Osteoblast (primary cell): ENCODE data around the gene HMOX1. TPM values are rescaled to one million over a fixed set of nuclear protein-coding genes. Genes with fewer than 3 reads are reported as not detected.
"Not testable (repeated sequence)": the region's sequence is repeated elsewhere in the genome, so short reads cannot be mapped to it uniquely, and the experiment has no call there.

Experiments used
- DNase-seq: peaks from one replicate; pipeline ENCODE4 v3.0.0; 2011; ENCODE audit warnings: low spot score, mixed read lengths; ENCODE audit not compliant: insufficient read length; ENCODE audit errors: missing footprints
- H2AFZ ChIP-seq: 2 replicates; pipeline ENCODE4 v1.6.0; 2011; ENCODE audit warnings: mild to moderate bottlenecking, low read length
- H3K27ac ChIP-seq: 2 replicates; pipeline ENCODE4 v1.5.1; 2011; ENCODE audit warnings: mild to moderate bottlenecking, low read depth, low read length, moderate library complexity
- H3K27me3 ChIP-seq: 2 replicates; pipeline ENCODE4 v1.6.0; 2012; ENCODE audit warnings: mild to moderate bottlenecking, control low read depth, inconsistent platforms, low read length, moderate library complexity; ENCODE audit not compliant: insufficient read depth
- H3K36me3 ChIP-seq: 2 replicates; pipeline ENCODE4 v1.5.1; 2011; ENCODE audit warnings: mild to moderate bottlenecking, low read length, control low read depth, moderate library complexity; ENCODE audit not compliant: insufficient read depth
- H3K4me1 ChIP-seq: 2 replicates; pipeline ENCODE4 v1.5.1; 2011; ENCODE audit warnings: mild to moderate bottlenecking, low read length, control low read depth, moderate library complexity; ENCODE audit not compliant: insufficient read depth
- H3K4me2 ChIP-seq: 2 replicates; pipeline ENCODE4 v1.6.0; 2011; ENCODE audit warnings: mild to moderate bottlenecking, low read length; ENCODE audit not compliant: insufficient read depth
- H3K4me3 ChIP-seq: fragments of 200-600 bp; sonication (generic); 3 replicates; pipeline ENCODE4 v1.5.1; 2012; ENCODE audit warnings: mild to moderate bottlenecking, low read length, inconsistent platforms; ENCODE audit not compliant: insufficient read depth
- H3K79me2 ChIP-seq: 2 replicates; pipeline ENCODE4 v1.6.0; 2012; ENCODE audit warnings: mild to moderate bottlenecking, low read length, control low read depth, inconsistent platforms; ENCODE audit not compliant: insufficient read depth
- H3K9me3 ChIP-seq: 2 replicates; pipeline ENCODE4 v1.5.1; 2011; ENCODE audit warnings: low read depth, low read length, control low read depth
- H4K20me1 ChIP-seq: 2 replicates; pipeline ENCODE4 v1.6.0; 2012; ENCODE audit warnings: mild to moderate bottlenecking, low read length, control low read depth; ENCODE audit not compliant: insufficient read depth
- total RNA-seq: library from RNA; depleted of rRNA; stranded (reverse); fragments of >200 nt; gene quantifications from 2 replicates; pipeline ENCODE4 v1.2.3, GENCODE V29; 2012
- TF ChIP-seq, protein P1 (sequence below): IDR thresholded peaks from 2 replicates; pipeline ENCODE4 v1.5.1; 2011; ENCODE audit warnings: mild to moderate bottlenecking, low read depth, low read length, moderate library complexity; ENCODE audit errors: extremely low read depth

HMOX1 gene
- total RNA-seq, 1 donor, result 475 TPM

DNA sequence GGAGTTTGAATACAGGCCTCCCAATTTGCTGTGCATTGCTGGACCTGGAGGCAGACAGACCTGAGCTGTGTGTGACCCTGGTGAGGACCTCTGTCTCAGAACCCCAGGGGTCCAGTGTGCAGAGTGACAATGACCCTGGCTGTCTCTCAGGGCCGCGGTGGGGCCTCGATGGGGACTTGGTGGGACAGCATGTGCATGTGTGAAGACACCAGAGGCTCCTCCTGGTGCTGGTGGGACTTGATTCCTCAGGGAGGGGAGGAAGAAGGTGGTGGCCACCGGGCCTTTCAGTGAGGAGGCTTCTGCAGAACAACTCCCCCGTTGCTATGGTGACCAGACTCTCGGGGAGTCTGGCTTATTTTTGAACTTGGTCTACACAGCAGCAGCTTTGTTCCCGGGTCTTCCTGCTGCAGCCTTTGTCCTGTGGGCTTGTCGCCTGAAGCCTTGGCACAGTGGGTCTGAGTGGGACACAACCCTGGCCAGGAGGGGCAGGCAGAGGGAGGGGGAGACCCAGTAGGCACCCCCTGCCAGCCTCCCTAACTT lies 54.4 kb downstream of the HMOX1 start:
- Histone ChIP-seq H3K79me2 (no peaks in the 10 kb centered on the region), H4K20me1 (no peaks in the 10 kb centered on the region)
- peak; percentile 13 for DNase-seq

DNA sequence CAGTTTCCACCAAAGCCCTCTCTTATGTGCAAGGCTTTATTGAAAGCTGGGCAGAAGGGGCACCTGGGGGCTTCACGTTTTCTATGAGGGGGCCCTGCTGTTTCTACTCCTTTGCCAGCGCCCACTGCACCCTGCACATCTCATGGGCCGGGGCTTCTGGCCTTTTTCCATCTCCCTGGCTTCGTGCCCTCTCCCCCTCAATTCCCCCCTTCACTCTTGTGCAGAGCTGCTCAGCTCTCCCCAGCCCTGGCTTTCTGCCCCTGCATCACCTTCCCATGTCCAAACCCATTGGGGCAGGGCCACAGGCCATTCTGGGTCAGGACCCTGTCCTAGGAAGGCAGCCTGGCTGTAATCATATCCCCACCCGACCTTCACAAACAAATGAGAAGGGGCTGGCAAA lies 55.5 kb downstream of the HMOX1 start:
- no peaks in the 10 kb centered on the region for H3K27me3 ChIP-seq
- no peaks in the 10 kb centered on the region for H4K20me1 ChIP-seq
- no peak overlapping the region for H2AFZ ChIP-seq
- TF ChIP-seq, protein P1, sequence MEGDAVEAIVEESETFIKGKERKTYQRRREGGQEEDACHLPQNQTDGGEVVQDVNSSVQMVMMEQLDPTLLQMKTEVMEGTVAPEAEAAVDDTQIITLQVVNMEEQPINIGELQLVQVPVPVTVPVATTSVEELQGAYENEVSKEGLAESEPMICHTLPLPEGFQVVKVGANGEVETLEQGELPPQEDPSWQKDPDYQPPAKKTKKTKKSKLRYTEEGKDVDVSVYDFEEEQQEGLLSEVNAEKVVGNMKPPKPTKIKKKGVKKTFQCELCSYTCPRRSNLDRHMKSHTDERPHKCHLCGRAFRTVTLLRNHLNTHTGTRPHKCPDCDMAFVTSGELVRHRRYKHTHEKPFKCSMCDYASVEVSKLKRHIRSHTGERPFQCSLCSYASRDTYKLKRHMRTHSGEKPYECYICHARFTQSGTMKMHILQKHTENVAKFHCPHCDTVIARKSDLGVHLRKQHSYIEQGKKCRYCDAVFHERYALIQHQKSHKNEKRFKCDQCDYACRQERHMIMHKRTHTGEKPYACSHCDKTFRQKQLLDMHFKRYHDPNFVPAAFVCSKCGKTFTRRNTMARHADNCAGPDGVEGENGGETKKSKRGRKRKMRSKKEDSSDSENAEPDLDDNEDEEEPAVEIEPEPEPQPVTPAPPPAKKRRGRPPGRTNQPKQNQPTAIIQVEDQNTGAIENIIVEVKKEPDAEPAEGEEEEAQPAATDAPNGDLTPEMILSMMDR, result no peak
- DNase-seq, result no peak
- H3K36me3 ChIP-seq, result peaks cover 8% of the 10 kb centered on the region
- H3K4me2 ChIP-seq, result no peak overlapping the region
- peaks cover 4% of the 10 kb centered on the region for H3K9me3 ChIP-seq
- H3K79me2 ChIP-seq, result no peaks in the 10 kb centered on the region
- H3K4me3 ChIP-seq, result no peak overlapping the region
- H3K4me1 ChIP-seq, result peaks cover 4% of the 10 kb centered on the region
- H3K27ac ChIP-seq, result no peak overlapping the region

More for the DNA sequence above, 54.4 kb downstream of the HMOX1 start:
- peaks cover 4% of the 10 kb centered on the region for H3K9me3 ChIP-seq
- H3K4me1 ChIP-seq, result peaks cover 8% of the 10 kb centered on the region
- no peak overlapping the region for H3K27ac ChIP-seq
- H3K4me2 ChIP-seq, result no peak overlapping the region
- TF ChIP-seq, protein P1, result no peak
- peaks cover 8% of the 10 kb centered on the region for H3K36me3 ChIP-seq
- H3K27me3 ChIP-seq, result no peaks in the 10 kb centered on the region
- no peak overlapping the region for H2AFZ ChIP-seq
- no peak overlapping the region for H3K4me3 ChIP-seq

DNA sequence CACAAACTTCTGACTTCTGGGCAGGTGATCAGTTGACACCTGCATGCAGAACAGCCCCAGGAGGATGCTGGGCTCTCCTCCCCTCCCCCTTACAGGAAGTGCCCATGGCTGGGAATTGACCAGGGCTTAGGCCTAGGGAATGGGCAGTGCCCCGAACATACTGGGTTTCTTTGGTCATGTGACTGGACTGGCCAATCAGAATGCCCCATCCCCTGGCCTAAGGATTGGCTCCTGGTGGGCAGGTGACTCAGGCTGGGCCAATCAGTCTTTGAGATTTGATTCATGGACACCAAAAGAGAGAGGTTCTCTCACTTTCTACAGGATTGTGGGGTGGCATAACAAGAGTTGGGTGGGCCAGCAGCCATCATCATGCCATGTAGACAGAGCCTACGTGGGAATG lies 56.2 kb downstream of the HMOX1 start:
- Histone ChIP-seq H3K4me3 (no peak overlapping the region), H3K36me3 (peaks cover 8% of the 10 kb centered on the region), H3K4me2 (no peak overlapping the region), H3K27me3 (no peaks in the 10 kb centered on the region), H3K4me1 (no peaks in the 10 kb centered on the region), H4K20me1 (no peaks in the 10 kb centered on the region), H3K27ac (no peak overlapping the region), H3K79me2 (no peaks in the 10 kb centered on the region), H2AFZ (no peak overlapping the region), H3K9me3 (peaks cover 4% of the 10 kb centered on the region)
- TF ChIP-seq, protein P1, result no peak
- DNase-seq, result peak; percentile 83

DNA sequence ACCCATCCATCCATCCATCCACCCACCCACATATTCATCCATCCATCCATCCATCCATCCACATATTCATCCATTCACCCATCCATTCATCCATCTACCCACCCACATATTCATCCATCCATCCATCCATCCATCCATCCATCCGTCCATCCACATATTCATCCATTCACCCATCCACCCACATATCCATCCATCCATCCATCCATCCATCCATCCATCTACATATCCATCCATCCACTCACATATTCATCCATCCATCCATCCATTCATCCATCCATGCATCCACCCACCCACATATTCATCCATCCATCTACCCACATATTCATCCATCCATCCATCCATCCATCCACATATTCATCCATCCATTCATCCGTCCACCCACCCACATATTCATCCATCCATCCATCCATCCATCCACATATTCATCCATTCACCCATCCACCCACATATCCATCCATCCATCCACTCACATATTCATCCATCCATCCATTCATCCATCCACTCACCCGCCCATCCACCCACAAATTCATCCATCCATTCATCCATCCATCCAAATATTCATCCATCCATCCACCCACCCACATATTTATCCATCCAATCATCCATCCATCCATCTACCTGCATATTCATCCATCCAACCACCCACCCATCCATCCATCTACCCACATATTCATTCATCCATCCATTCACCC lies 57.9 kb downstream of the HMOX1 start:
- not testable (repeated sequence) for H3K9me3 ChIP-seq, H3K36me3 ChIP-seq, H3K4me1 ChIP-seq, H3K4me2 ChIP-seq, H3K27me3 ChIP-seq, H3K79me2 ChIP-seq, DNase-seq, H2AFZ ChIP-seq, H3K4me3 ChIP-seq, H4K20me1 ChIP-seq, H3K27ac ChIP-seq
